Jurkat, Clone E6-1 (cell line): ENCODE measurements around the gene PCLO.

Source experiments
- DNase-seq: peaks from one replicate; pipeline ENCODE4 v3.0.0-alpha.2; 2011; ENCODE audit warnings: low read depth, low spot score
- H3K4me3 ChIP-seq: 2 replicates; pipeline ENCODE4 v1.5.1; 2011; ENCODE audit warnings: mild to moderate bottlenecking, low read length, control low read depth, moderate library complexity

The PCLO gene

DNA sequence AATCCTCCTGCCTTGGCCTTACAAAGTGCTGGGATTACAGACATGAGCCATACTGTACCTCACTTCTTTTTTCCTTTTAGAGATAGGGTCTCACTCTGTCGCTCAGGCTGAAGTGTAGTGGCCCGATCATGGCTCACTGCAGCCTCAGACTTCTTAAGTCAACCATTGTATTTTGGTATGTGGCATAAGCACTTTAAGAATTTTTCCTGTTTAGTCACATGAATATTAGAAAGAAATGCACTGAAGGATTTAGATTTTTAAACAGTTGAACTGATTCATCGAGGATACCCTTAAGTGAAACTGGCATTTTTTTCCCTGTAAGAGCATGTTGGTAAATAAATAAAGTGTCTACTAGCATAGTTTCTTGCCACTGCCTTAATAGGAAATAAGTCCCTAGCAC is 399.8 kb downstream of the PCLO start:
- H3K4me3 ChIP-seq: no peak overlapping the region
- DNase-seq: no peak

GRCh38 chr7:82760831-82761230 is 401.9 kb downstream of the PCLO start:
- no peak for DNase-seq
- no peak overlapping the region for H3K4me3 ChIP-seq

DNA sequence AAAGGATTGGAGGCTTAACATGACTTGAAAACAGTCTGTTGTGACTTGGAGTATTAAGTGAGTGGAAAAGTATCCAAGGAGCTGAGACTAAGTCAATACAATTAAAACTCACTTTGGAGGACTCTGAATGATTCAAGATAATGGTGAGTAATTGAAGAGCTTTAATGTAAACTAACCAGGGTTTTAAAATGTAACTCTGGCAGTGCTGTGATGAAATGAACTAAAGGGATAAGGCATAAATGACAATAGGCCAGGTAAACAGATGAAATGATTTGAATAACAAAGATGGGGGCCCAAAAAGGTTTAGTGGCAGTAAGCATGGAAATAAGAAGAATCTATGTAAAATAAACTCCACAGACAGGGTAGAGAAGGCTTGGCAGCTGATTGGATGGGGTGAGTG is 402.6 kb downstream of the PCLO start:
- DNase-seq: no peak
- H3K4me3 ChIP-seq: no peak overlapping the region

DNA sequence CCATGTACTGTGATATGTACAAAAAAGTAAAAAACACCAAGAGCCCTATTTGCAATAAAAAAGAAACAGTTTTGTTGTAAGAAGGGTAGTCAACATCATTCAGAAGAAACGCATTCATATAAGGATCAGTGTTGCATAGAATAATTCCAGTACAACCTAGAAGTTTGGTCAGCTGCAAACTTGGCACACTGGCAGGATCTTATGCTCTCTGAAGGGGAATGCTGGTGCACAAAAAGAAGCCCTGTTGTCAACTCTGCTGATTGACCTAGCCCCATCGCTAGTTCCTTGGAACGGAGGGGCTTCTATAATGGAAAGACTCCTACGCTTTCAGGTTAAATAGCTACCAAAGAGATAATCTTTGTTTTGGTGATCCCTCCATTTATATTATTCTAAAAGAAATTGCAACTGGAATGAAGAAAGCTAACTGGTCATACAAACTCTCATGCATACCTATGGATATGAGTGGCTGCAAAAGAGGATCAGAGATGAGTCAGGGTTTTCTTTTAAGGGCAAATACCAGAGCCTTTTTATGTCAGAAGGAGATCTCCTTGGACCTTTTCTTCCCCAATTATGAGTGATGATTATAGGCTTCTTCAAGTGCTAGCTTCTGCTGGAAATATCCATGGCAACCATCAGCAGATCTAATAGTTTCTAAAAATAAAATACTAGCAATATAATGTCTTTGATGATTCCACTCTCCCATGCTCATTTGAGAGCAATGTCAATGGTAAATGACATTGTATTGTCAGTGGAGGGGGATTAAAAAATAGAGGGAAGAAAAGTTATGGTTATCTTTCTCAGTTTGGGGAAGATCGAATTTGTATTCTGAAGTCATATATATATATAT is 406.8 kb downstream of the PCLO start:
- H3K4me3 ChIP-seq: no peak overlapping the region
- no peak for DNase-seq

GRCh38 chr7:82750007-82750406 is 412.7 kb downstream of the PCLO start:
- no peak overlapping the region for H3K4me3 ChIP-seq
- DNase-seq: no peak

DNA sequence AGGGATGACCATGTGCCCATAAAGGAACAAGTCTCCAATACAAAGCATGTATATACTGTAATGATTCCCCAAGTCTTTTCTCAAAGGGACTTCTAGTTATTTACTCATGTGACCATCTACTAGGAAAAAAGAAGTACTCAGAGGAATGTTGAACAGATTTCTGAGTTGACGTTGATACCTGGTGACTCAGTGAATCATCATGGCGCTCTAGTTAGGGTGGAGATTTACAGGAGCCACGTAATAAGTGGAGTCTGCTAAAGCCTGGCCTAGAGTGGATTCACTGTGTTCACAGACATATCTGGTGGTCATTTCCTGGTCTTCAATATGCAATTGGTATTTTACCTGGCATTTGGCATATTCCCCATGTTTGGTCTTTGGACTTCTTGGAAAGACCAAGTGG is 416.9 kb downstream of the PCLO start:
- DNase-seq: no peak
- H3K4me3 ChIP-seq: no peak overlapping the region

- no peak for DNase-seq
- H3K4me3 ChIP-seq: no peak overlapping the region
These were observed 417.6 kb downstream of the PCLO start for GRCh38 chr7:82745117-82745516.

DNA sequence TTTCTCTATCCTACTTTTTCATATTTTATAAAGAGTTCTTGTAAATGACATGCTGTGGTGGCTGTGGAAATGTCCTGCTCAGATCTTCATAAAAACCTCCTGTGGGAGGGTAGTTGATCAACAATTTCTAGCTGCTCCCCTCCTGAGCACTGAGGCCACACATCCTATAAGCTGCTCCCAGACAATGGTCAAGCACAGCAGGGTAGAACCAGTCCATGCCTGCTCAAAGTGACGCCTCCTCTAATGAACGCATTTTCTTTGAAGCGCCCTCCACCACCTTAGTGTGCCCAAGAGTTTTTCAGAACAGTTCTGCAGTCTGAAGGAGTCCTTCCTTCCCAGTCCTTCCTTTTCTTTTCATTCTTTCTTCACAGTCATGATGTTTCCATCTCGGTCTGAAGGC is 420.5 kb downstream of the PCLO start:
- no peak overlapping the region for H3K4me3 ChIP-seq
- DNase-seq: no peak

DNA sequence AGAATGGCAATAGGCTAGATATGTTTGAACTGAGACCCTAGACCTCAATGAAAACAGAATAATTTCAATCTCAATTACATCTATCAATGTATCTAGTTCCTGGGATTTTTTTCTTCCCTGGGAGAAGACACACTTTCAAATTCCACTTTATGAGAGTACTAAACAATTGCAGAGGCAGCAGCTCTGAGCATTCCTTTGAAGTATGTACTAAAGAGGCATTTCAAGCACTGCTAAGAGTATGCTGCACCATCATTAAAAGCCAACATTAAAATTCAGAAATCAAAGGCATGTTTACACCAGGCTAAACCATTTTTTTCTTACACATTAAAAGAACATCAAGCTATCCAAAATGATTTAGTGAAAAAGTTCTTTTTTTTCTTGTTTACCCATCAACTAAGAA is 421.2 kb downstream of the PCLO start:
- H3K4me3 ChIP-seq: no peak overlapping the region
- no peak for DNase-seq

GRCh38 chr7:82740246-82740848 is 422.3 kb downstream of the PCLO start:
- DNase-seq: peak; percentile 29
- H3K4me3 ChIP-seq: no peak overlapping the region

DNA sequence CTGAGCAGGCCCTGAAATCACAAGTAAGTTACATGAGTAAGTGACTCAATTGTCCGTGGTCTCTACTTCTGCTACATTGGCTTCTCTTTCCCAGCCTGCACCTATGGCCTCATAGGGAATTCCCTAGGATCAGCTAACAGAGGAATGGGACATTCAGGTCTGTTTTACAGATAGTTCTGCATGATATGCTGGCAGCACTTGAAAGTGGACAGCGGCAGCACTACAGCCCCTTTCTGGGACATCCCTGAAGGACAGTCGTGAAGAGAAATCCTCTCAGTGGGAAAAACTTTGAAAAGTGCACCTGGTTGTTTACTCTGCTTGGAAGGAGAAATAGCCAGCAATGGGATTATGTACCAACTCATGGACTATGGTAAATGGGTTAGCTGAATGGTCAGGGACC is 426.1 kb downstream of the PCLO start:
- H3K4me3 ChIP-seq: no peak overlapping the region
- DNase-seq: no peak

GRCh38 chr7:82732677-82733076 is 430.0 kb downstream of the PCLO start:
- DNase-seq: no peak
- no peak overlapping the region for H3K4me3 ChIP-seq

GRCh38 chr7:82729172-82730030 is 433.3 kb downstream of the PCLO start:
- peak; percentile 15 for DNase-seq
- no peak overlapping the region for H3K4me3 ChIP-seq

DNA sequence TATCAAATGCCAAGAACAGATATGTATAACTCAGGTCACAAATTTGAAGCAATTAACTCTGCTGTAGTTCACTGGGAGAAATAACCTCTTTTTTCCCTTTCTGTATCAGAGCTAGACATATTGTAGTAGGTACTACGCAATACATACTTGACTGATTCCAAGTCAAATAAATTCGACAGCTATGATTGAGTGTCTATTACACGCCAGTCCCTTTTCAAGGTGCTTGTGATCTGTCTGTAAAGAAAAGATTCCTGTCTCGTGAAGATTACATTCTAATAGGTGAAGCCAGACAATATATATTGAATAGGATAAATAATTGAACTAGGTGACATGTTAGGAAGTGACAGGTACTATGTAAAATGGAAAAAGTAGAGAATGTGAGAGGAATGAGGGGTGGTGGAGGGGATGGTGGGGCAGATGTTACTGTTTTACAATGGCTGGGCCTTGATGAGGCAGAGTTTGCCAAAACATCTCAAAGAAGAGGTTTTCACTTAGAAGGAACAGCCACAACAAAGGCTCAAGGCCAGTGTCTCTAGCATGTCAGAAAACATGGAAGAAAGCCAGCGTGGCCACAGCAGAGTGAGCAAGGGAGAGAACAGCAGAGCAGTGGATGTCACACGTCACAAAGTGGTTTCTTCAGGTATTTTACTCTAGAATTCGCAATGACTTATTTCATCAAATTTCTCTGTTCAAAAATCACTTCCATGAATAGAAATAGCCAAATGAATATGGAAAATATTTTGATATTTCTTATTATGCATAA is 436.5 kb downstream of the PCLO start:
- H3K4me3 ChIP-seq: no peak overlapping the region
- no peak for DNase-seq

DNA sequence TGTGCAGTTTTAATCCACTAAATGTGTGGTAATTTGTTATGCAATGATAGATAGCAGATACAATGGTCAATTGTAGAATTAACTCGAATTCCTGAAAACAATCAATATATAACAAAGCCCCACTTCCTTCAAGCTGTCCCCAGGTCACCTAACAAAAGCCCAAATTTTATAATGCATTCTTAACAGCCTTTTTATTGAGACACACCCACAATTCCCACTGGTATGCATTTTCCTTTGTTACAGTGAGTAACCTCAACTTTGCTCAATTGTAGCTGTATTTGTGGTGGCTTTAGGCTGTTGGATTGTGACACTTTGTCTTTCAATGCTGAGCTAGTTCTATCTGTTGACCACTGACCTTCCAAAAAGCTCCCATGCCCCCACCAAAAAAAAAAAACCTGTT is 439.3 kb downstream of the PCLO start:
- DNase-seq: no peak
- no peak overlapping the region for H3K4me3 ChIP-seq

DNA sequence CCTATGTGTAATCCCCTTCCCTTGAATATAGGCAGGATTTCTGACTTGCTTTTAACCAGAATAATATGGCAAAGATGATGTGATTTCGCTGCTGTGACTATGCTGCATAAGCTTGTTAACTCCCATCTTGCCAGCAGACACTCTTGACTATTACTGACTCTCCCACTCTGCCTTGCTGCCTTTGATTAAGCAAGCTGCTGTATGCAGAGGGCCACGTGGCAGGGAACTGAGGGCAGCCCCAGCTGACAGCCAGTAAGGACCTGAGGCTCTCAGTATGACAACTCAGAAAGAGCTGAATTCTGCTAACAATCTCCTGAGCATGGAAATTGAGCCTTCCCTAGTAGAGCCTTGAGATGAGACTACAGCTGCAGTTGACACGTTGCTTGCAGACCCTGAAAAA is 439.7 kb downstream of the PCLO start:
- DNase-seq: no peak
- no peak overlapping the region for H3K4me3 ChIP-seq

DNA sequence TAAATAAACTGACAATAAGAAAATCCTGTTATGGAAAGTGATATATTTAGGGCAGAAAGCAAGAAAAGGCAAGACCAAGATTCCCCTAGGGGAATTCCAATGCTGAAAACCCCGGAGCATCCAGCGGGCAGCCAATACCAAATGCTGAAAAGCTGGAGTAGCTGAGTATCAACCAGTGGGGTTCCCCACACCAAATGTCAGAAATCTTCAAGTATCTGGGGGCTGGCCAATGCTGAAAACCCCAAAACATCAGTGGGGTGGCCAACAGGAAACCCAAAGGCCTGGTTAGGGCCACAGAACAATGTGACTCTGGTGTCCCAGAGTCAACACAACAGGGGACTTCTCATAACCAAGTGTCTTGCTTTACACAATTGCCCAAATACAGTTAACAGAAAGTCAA is 447.3 kb downstream of the PCLO start:
- DNase-seq: no peak
- no peak overlapping the region for H3K4me3 ChIP-seq

- no peak overlapping the region for H3K4me3 ChIP-seq
- DNase-seq: no peak
These were observed 447.8 kb downstream of the PCLO start for GRCh38 chr7:82714883-82715282.

GRCh38 chr7:82713506-82713905 is 449.2 kb downstream of the PCLO start:
- no peak for DNase-seq
- no peak overlapping the region for H3K4me3 ChIP-seq
